Stimulated activated naive CD4-positive, alpha-beta T cell (primary cell): Measurements from ENCODE around the gene PPP1R2C.

ENCODE experiments used
- DNase-seq, 6 experiments: peaks; one replicate each; lab custom pipeline; 2025; lab: John Stamatoyannopoulos, UW

PPP1R2C gene

GRCh38 chrX:42778096-42778495 is at the start of gene PPP1R2C:
PPP1R2C (minus strand) TSS chrX:42778163; CDS start chrX:42778079, 84 bp downstream.
- peak in 3 of 6 experiments; percentile 9 to 43 (median 18) for DNase-seq

GRCh38 chrX:42825201-42825600 is 47.2 kb upstream of the PPP1R2C start:
- DNase-seq = no peak

- no peak for DNase-seq
These were observed 46.6 kb upstream of the PPP1R2C start for GRCh38 chrX:42824541-42824940.

GRCh38 chrX:42823443-42823842 is 45.5 kb upstream of the PPP1R2C start:
- no peak for DNase-seq

GRCh38 chrX:42821803-42822443 is 44.0 kb upstream of the PPP1R2C start:
- no peak for DNase-seq

- DNase-seq = no peak
These were observed 40.4 kb upstream of the PPP1R2C start for GRCh38 chrX:42818151-42818921.

GRCh38 chrX:42809569-42809968 is 31.6 kb upstream of the PPP1R2C start:
- no peak for DNase-seq

GRCh38 chrX:42807393-42807792 is 29.4 kb upstream of the PPP1R2C start:
- no peak for DNase-seq

GRCh38 chrX:42804524-42804923 is 26.6 kb upstream of the PPP1R2C start:
- DNase-seq = no peak

GRCh38 chrX:42803320-42803719 is 25.4 kb upstream of the PPP1R2C start:
- DNase-seq = no peak

- DNase-seq = no peak
These were observed 19.8 kb upstream of the PPP1R2C start for GRCh38 chrX:42797651-42798269.

- no peak for DNase-seq
These were observed 5.5 kb upstream of the PPP1R2C start for GRCh38 chrX:42783451-42783850.

- DNase-seq = no peak
These were observed 1.8 kb downstream of the PPP1R2C start for GRCh38 chrX:42776195-42776594.

GRCh38 chrX:42772874-42773273 is 5.1 kb downstream of the PPP1R2C start:
- no peak for DNase-seq

GRCh38 chrX:42771506-42772335 is 6.2 kb downstream of the PPP1R2C start:
- no peak for DNase-seq

GRCh38 chrX:42770566-42770965 is 7.4 kb downstream of the PPP1R2C start:
- no peak for DNase-seq

GRCh38 chrX:42759881-42760280 is 18.1 kb downstream of the PPP1R2C start:
- no peak for DNase-seq

GRCh38 chrX:42755815-42756214 is 22.1 kb downstream of the PPP1R2C start:
- DNase-seq = no peak

GRCh38 chrX:42754603-42755002 is 23.4 kb downstream of the PPP1R2C start:
- DNase-seq = no peak

GRCh38 chrX:42754115-42754514 is 23.8 kb downstream of the PPP1R2C start:
- DNase-seq = no peak

- DNase-seq = no peak
These were observed 25.2 kb downstream of the PPP1R2C start for GRCh38 chrX:42752730-42753129.

- no peak for DNase-seq
These were observed 26.4 kb downstream of the PPP1R2C start for GRCh38 chrX:42751573-42751972.
